Karpas-422 (cell line): ENCODE measurements around the gene NIN. TPM values are rescaled to one million over a fixed set of nuclear protein-coding genes. Genes with fewer than 3 reads are reported as not detected.

Experiments
- DNase-seq: peaks from one replicate; pipeline ENCODE4 v3.0.0-alpha.2; 2015
- H2AFZ ChIP-seq: fragments of 200-600 bp; sonication (generic); 2 replicates; pipeline ENCODE4 v1.6.1; 2014; ENCODE audit warnings: antibody characterized with exemption, low read length, mixed read lengths
- H3K27ac ChIP-seq: fragments of 200-600 bp; sonication (generic); 2 replicates; pipeline ENCODE4 v1.5.1; 2014; ENCODE audit warnings: mild to moderate bottlenecking, low read length, moderate library complexity
- H3K27me3 ChIP-seq: fragments of 200-600 bp; sonication (generic); 2 replicates; pipeline ENCODE4 v1.6.1; 2014; ENCODE audit warnings: low read length, mixed read lengths
- H3K36me3 ChIP-seq: fragments of 200-600 bp; sonication (generic); 2 replicates; pipeline ENCODE4 v1.6.1; 2014; ENCODE audit warnings: low read length, mixed read lengths; ENCODE audit not compliant: insufficient read depth
- H3K4me1 ChIP-seq: fragments of 200-600 bp; sonication (generic); 2 replicates; pipeline ENCODE4 v1.6.1; 2014; ENCODE audit warnings: mild to moderate bottlenecking, low read length, mixed read lengths
- H3K4me2 ChIP-seq: fragments of 200-600 bp; sonication (generic); 2 replicates; pipeline ENCODE4 v1.6.1; 2014; ENCODE audit warnings: low read length, low read depth, mild to moderate bottlenecking; ENCODE audit not compliant: poor library complexity, severe bottlenecking
- H3K4me3 ChIP-seq: fragments of 200-600 bp; sonication (generic); 2 replicates; pipeline ENCODE4 v1.5.1; 2014; ENCODE audit warnings: mild to moderate bottlenecking, antibody characterized with exemption, low read length, mixed read lengths
- H3K79me2 ChIP-seq: fragments of 200-600 bp; sonication (generic); 2 replicates; pipeline ENCODE4 v1.6.1; 2014; ENCODE audit warnings: mild to moderate bottlenecking, low read length, mixed read lengths
- H3K9ac ChIP-seq: fragments of 200-600 bp; sonication (generic); 2 replicates; pipeline ENCODE4 v1.6.0; 2014; ENCODE audit warnings: low read length
- H3K9me2 ChIP-seq: fragments of 200-600 bp; sonication (generic), shearing (Covaris generic); replicated peaks from 2 replicates; pipeline ENCODE4 v1.6.0; 2014; ENCODE audit warnings: mild to moderate bottlenecking, low read length, moderate library complexity; ENCODE audit not compliant: insufficient read depth
- H3K9me3 ChIP-seq: fragments of 300-700, 200-600 bp; sonication (generic); 2 replicates; pipeline ENCODE4 v1.6.1; 2014; ENCODE audit warnings: low read length, mixed read lengths
- H4K20me1 ChIP-seq: fragments of 200-600 bp; sonication (generic); 2 replicates; pipeline ENCODE4 v1.6.1; 2014; ENCODE audit warnings: mild to moderate bottlenecking, antibody characterized with exemption, low read length, low read depth; ENCODE audit not compliant: insufficient read depth
- total RNA-seq: library from RNA; depleted of rRNA; stranded (reverse); fragments of >200 nt; shearing (Covaris generic); gene quantifications from 2 replicates; pipeline ENCODE4 v1.2.3, GENCODE V29; 2014; ENCODE audit warnings: low replicate concordance

NIN gene
- total RNA-seq, 1 experiment from 2014 or later: 59.4 TPM

DNA sequence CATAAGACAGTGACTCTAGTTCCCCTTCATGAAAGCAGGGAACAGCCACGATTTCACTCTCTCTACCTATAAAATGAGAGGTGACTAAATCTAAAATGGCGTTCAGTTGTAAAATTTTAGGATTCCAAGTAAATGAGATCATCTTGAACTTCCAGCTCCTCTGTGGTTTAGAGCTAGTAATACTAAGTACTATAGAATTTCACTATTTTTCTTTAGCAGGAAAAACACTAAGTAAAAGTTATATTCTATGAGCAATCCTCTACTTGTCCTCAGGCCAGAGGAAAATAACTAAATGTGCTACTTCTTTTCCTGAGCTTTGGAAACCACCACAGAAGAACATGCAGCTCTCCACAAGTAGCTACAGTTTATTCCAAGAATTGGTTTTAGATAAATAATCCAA lies 55.6 kb downstream of the NIN start:
- H3K9ac ChIP-seq: no peak overlapping the region
- H3K79me2 ChIP-seq: 0 out of 2 replicates have a peak, but pooled peaks cover 5% of the 10 kb centered on the region
- no peak overlapping the region for H3K27ac ChIP-seq
- no peaks in the 10 kb centered on the region for H3K9me2 ChIP-seq
- no peaks in the 10 kb centered on the region for H3K9me3 ChIP-seq
- H3K27me3 ChIP-seq: no peaks in the 10 kb centered on the region
- H2AFZ ChIP-seq: no peak overlapping the region
- H3K36me3 ChIP-seq: peaks cover 26% of the 10 kb centered on the region
- H3K4me3 ChIP-seq: no peak overlapping the region
- DNase-seq: no peak
- no peak overlapping the region for H3K4me2 ChIP-seq
- peaks cover 15% of the 10 kb centered on the region for H3K4me1 ChIP-seq
- H4K20me1 ChIP-seq: no peaks in the 10 kb centered on the region

DNA sequence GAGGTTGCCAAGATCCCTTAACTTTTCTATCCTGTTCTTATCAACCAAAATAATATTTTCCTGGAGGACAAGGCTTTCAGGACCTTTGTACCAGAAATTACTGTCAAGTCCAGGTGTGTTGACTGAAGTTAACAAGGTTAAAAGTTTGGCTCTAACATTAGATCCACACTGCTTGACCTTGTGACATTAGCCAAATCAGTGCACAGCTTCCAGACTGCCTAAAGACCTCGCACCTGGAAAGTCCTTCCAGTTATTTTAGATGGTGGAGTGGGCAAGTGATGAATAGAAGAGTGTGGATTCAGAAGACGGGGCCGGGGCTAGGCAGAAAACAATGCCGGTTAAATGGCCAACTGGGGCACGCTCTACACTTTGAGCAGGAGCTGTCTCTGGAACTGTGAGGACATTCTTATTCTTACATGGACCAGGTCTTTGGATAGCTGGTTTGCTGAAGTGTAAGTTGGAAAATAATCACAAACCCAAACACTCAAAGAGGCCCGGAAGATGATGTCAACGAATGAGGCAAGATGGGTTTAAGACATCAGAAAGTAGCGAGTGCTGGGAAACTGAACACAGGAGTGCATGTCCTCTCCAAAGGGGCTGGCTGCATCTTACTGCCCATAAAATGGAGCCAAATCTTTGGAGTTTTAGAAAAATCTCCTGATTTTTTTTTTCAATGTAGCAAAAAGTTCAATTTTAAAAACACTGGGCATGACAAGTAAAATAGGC lies 56.3 kb downstream of the NIN start:
- peaks cover 15% of the 10 kb centered on the region for H3K4me1 ChIP-seq
- H3K9me2 ChIP-seq: no peaks in the 10 kb centered on the region
- H3K27ac ChIP-seq: no peak overlapping the region
- H2AFZ ChIP-seq: no peak overlapping the region
- no peaks in the 10 kb centered on the region for H3K9me3 ChIP-seq
- 0 out of 2 replicates have a peak, but pooled peaks cover 5% of the 10 kb centered on the region for H3K79me2 ChIP-seq
- H4K20me1 ChIP-seq: no peaks in the 10 kb centered on the region
- no peaks in the 10 kb centered on the region for H3K27me3 ChIP-seq
- no peak for DNase-seq
- H3K36me3 ChIP-seq: peaks cover 30% of the 10 kb centered on the region
- no peak overlapping the region for H3K4me3 ChIP-seq
- H3K4me2 ChIP-seq: no peak overlapping the region
- no peak overlapping the region for H3K9ac ChIP-seq

DNA sequence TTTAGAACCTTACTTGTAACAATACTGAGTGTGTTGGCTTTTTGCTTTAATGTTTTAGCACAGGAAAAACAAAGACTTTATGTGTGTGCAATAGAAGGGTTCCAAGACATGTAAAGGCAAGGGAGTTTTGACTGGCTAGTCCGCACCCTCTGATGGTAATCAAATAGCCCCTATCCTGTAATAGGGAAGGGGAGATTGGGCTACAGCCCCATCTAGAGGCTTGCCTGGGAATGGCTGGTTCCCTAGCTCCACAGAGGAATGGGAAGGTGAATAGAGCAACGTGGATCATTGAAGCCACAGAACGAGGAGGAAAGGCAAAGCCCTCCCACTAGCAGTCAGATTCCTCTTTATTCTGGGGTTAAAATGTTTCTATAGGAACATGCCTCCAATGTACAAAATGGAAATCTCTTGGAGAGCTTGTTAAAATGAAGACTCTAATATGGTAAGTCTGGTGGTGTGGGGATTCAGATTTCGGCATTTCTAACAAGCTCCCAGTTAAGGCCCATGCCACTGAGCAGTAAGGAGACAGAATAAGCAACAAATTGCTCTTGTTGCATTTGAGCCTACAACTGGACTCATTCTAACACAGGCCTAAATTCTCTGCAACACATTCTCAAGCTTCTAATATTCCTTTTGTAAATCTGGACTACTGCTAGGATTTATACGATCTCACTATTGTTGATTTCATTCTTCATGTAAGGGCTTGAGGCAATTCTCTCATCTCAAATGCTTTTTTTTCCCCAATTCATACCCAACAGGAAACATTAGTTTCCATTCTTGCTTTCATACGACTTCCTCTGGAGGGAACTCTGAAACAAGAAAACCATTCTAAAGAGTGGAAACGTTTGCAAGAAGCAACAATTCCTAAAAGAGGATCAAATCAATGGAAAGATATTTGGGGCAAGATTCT lies 57.1 kb downstream of the NIN start:
- Histone ChIP-seq H3K27me3 (no peaks in the 10 kb centered on the region), H4K20me1 (no peaks in the 10 kb centered on the region), H2AFZ (no peak overlapping the region), H3K4me3 (no peak overlapping the region), H3K9me2 (no peaks in the 10 kb centered on the region), H3K4me1 (peaks cover 15% of the 10 kb centered on the region), H3K36me3 (peaks cover 35% of the 10 kb centered on the region), H3K9ac (no peak overlapping the region), H3K27ac (no peak overlapping the region), H3K9me3 (no peaks in the 10 kb centered on the region), H3K4me2 (no peak overlapping the region), H3K79me2 (0 out of 2 replicates have a peak, but pooled peaks cover 5% of the 10 kb centered on the region)
- DNase-seq: peak; percentile 76

DNA sequence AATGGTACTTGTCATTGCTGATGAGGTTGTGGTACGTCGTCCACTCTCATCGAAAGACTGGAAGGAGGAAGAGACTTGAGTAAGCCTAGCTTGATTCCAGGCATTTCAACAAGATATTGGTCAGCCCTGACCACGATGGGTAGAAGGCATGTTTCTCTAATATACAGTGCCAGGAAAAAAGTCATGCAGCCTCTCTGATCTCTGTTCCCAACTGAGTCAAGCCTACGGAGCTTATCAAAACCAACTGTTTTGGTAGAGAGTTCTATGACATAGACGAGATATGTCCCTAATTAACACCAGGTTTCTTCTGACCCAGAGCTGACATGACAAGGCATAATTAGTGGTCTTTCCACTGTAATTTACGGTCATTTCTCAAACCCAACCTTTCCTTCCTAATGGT lies 58.5 kb downstream of the NIN start:
- no peak overlapping the region for H2AFZ ChIP-seq
- peaks cover 44% of the 10 kb centered on the region for H3K36me3 ChIP-seq
- no peak overlapping the region for H3K9ac ChIP-seq
- no peak for DNase-seq
- H4K20me1 ChIP-seq: no peaks in the 10 kb centered on the region
- no peaks in the 10 kb centered on the region for H3K9me3 ChIP-seq
- peaks cover 2% of the 10 kb centered on the region; the same call in 1 of the 2 replicates for H3K4me1 ChIP-seq
- H3K79me2 ChIP-seq: 0 out of 2 replicates have a peak, but pooled peaks cover 5% of the 10 kb centered on the region
- H3K4me3 ChIP-seq: no peak overlapping the region
- H3K27ac ChIP-seq: no peak overlapping the region
- H3K9me2 ChIP-seq: no peaks in the 10 kb centered on the region
- no peaks in the 10 kb centered on the region for H3K27me3 ChIP-seq
- H3K4me2 ChIP-seq: no peak overlapping the region

DNA sequence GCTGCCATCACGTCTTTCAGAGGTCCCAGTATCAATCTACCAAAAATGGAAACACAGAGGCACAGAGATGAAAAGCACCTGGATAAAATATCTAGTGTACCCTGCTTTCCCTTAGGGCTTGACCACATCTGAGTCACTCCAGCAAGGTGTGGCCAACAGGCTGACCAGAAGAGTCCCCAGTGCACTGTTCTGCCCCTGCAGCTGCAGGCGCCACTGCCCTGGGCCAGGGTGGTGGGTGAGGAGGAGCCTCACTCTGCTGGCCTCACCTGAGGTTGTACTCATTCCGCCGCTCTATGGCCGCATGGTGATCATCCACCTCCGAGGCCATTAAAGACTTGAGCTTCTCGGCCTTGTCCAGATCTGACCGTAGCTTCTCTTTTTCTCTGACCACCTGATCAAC lies 60.4 kb downstream of the NIN start:
- Histone ChIP-seq H3K4me2 (no peak overlapping the region), H3K4me1 (no peaks in the 10 kb centered on the region), H3K79me2 (no peaks in the 10 kb centered on the region)

DNA sequence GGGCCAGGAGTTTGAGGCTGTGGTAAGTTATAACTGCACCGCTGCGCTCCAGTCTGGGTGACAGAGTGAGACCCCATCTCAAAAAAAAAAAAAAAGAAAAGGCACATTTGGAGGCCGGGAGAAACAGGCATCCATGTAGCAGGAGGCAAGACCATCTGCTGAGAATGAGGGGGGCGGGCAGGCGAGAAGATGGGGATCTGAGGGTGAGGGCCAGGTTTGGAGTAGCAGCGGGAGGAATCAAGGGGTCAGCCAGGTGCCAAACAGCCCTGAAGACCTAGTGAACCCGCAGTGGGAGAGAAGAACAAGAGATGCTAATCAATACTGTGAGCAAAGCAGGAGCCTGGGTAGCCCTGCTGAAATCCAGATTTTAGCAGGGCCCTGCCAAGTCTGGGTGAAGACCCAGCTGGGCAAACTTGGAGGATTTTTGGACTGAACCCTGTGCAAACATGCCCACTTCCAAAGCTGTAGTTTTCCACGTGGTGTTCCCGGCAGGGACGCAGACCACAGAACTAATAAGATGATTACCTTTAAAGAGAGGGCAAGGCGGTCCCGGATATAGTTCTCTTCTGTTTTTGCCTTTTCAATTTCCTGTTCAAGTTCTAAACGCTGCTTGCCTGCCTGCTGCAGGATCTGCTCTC lies 61.0 kb downstream of the NIN start:
- Histone ChIP-seq H3K79me2 (no peaks in the 10 kb centered on the region), H3K4me3 (no peak overlapping the region), H3K9me2 (no peaks in the 10 kb centered on the region), H3K36me3 (peaks cover 61% of the 10 kb centered on the region), H3K4me1 (no peaks in the 10 kb centered on the region), H3K27me3 (no peaks in the 10 kb centered on the region), H3K27ac (no peak overlapping the region), H3K9ac (no peak overlapping the region), H3K4me2 (no peak overlapping the region), H3K9me3 (no peaks in the 10 kb centered on the region), H4K20me1 (no peaks in the 10 kb centered on the region), H2AFZ (no peak overlapping the region)
- DNase-seq: no peak

More for the DNA sequence above, 60.4 kb downstream of the NIN start:
- Histone ChIP-seq H3K27me3 (no peaks in the 10 kb centered on the region), H2AFZ (no peak overlapping the region), H3K36me3 (peaks cover 59% of the 10 kb centered on the region), H3K9me3 (no peaks in the 10 kb centered on the region), H3K9me2 (no peaks in the 10 kb centered on the region), H3K4me3 (no peak overlapping the region), H3K9ac (no peak overlapping the region), H3K27ac (no peak overlapping the region), H4K20me1 (no peaks in the 10 kb centered on the region)
- no peak for DNase-seq

DNA sequence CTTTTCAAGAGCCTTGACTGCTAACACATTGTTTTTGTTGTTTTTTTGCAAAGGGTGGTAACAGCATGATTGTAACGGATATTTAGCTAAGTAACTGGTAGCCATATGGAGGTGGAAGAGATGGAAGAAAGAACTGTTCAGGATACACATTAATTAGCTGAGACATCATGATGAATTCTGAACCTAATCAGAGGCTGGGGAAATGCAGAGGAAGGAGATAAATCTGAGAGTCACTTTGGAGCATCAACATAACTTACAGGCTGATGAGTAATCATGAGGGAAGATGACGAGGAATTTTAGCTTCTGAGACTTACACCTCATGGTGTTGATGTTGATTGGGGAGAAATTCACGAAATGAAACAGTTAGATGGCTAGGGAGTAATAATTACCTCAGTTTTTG lies 62.3 kb downstream of the NIN start:
- Histone ChIP-seq H3K9me2 (no peaks in the 10 kb centered on the region), H3K9ac (no peak overlapping the region), H3K27ac (no peak overlapping the region), H3K4me2 (no peak overlapping the region), H4K20me1 (no peaks in the 10 kb centered on the region), H3K79me2 (no peaks in the 10 kb centered on the region), H2AFZ (no peak overlapping the region), H3K27me3 (no peaks in the 10 kb centered on the region), H3K4me1 (no peaks in the 10 kb centered on the region), H3K36me3 (peaks cover 70% of the 10 kb centered on the region), H3K9me3 (no peaks in the 10 kb centered on the region), H3K4me3 (no peak overlapping the region)
- no peak for DNase-seq

DNA sequence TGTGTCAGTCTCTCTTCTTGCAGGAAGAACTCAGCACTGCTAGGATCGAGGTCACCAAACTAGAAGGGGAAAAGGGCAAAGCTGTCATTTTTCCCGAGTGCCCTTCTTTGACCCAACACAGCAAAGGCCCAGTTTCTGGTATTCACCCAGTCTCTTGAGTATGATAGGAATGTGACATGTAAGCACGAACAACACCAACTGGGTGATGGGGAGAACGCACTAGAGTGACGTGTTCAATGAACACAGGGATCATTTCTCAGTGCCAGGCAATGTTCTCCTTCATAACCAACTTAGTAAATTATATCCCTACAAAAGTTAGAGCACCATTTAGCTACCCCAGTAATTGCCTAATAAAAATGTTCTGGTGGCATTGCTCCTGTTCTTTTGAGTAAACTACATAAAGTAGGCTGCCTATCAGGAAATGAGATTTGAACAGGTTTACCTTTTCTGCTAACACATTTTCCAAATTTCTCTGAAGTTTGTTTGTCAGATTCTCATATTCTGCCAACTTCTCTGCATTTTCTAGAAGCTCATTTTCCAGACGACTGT lies 64.5 kb downstream of the NIN start:
- Histone ChIP-seq H3K4me1 (no peaks in the 10 kb centered on the region), H3K4me2 (no peak overlapping the region), H3K9ac (no peak overlapping the region), H3K9me3 (no peaks in the 10 kb centered on the region), H3K27me3 (no peaks in the 10 kb centered on the region), H3K36me3 (peaks cover 78% of the 10 kb centered on the region), H3K27ac (no peak overlapping the region), H3K9me2 (no peaks in the 10 kb centered on the region), H2AFZ (no peak overlapping the region), H3K4me3 (no peak overlapping the region), H4K20me1 (no peaks in the 10 kb centered on the region), H3K79me2 (no peaks in the 10 kb centered on the region)
- no peak for DNase-seq
